ENCODE results near the gene DDAH2.

GRCh38 chr6:31706599-31706998 is 22.5 kb downstream of the DDAH2 start, which contains the start of gene LY6G6F:
- TF ChIP-seq, protein P1, sequence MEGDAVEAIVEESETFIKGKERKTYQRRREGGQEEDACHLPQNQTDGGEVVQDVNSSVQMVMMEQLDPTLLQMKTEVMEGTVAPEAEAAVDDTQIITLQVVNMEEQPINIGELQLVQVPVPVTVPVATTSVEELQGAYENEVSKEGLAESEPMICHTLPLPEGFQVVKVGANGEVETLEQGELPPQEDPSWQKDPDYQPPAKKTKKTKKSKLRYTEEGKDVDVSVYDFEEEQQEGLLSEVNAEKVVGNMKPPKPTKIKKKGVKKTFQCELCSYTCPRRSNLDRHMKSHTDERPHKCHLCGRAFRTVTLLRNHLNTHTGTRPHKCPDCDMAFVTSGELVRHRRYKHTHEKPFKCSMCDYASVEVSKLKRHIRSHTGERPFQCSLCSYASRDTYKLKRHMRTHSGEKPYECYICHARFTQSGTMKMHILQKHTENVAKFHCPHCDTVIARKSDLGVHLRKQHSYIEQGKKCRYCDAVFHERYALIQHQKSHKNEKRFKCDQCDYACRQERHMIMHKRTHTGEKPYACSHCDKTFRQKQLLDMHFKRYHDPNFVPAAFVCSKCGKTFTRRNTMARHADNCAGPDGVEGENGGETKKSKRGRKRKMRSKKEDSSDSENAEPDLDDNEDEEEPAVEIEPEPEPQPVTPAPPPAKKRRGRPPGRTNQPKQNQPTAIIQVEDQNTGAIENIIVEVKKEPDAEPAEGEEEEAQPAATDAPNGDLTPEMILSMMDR (IDR thresholded peaks at IDR 0.05; ENCODE audit: low read length) = no peak
- TF ChIP-seq EZH2 (IDR thresholded peaks at IDR 0.05; ENCODE audit: borderline replicate concordance, low read length) = no peak

Measured in OCI-LY1 (cell line).